ENCODE results near the gene RIN1. TPM values are rescaled to one million over a fixed set of nuclear protein-coding genes. Genes with fewer than 3 reads are reported as not detected.

Gene RIN1
- total and polyA plus RNA-seq, 9 of the 15 experiments (the other 6 are each of a cell fraction or from before 2014, with no cell fraction given), result 0.01 to 1.2 (median 0.45) TPM; not detected in 1

- TF ChIP-seq RREB1 (CRISPR knock-in tag; IDR thresholded peaks at IDR 0.05) (peak; percentile 77; the same call in 1 of the 2 replicates), ZFX (CRISPR knock-in tag; IDR thresholded peaks at IDR 0.05) (peak; percentile 89), ZBTB7A (IDR thresholded peaks at IDR 0.05; ENCODE audit: borderline replicate concordance, control insufficient read depth, low read depth, low read length) (peak; percentile 57; the same call in 1 of the 2 replicates), HMGXB4 (CRISPR knock-in tag; IDR thresholded peaks at IDR 0.05) (peak; percentile 74; the same call in 1 of the 2 replicates), GABPB1 (CRISPR knock-in tag; IDR thresholded peaks at IDR 0.05) (peak; percentile 87), WHSC1 (IDR thresholded peaks at IDR 0.05; ENCODE audit: low read length) (no peak), NFRKB (IDR thresholded peaks at IDR 0.05; ENCODE audit: low read depth) (no peak), TFE3 (CRISPR knock-in tag; IDR thresholded peaks at IDR 0.05) (no peak), ZNF707 (CRISPR knock-in tag; conservative IDR thresholded peaks at IDR 0.05) (no peak), KDM4B (IDR thresholded peaks at IDR 0.05; ENCODE audit: borderline replicate concordance in 2 of 2, low read depth in 1 of 2) (peak in 1 of 2 experiments; percentile 26; a peak in 1 of 4 replicates), ZNF174 (CRISPR knock-in tag; IDR thresholded peaks at IDR 0.05) (no peak), BACH1 (tag; IDR thresholded peaks at IDR 0.05) (no peak), HLTF (IDR thresholded peaks at IDR 0.05) (no peak)
- TF ChIP-seq, protein P1, sequence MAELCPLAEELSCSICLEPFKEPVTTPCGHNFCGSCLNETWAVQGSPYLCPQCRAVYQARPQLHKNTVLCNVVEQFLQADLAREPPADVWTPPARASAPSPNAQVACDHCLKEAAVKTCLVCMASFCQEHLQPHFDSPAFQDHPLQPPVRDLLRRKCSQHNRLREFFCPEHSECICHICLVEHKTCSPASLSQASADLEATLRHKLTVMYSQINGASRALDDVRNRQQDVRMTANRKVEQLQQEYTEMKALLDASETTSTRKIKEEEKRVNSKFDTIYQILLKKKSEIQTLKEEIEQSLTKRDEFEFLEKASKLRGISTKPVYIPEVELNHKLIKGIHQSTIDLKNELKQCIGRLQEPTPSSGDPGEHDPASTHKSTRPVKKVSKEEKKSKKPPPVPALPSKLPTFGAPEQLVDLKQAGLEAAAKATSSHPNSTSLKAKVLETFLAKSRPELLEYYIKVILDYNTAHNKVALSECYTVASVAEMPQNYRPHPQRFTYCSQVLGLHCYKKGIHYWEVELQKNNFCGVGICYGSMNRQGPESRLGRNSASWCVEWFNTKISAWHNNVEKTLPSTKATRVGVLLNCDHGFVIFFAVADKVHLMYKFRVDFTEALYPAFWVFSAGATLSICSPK (IDR thresholded peaks at IDR 0.05; ENCODE audit: borderline replicate concordance), result no peak
Measured at GRCh38 chr11:66288671-66289547, 47.3 kb downstream of the RIN1 start, which contains the start of gene YIF1A (continued).

Data from K562 (cell line).